T-helper 2 cell treated with Interferon-gamma antibody and Interleukin-4, amounts not matched to agents 5 μg/mL and 100 μg/mL, for 36 hours (primary cell): ENCODE measurements around the gene SPATA25.

Source experiments
- DNase-seq: peaks from one replicate; pipeline ENCODE4 v3.0.0; 2021; ENCODE audit warnings: low spot score
- H3K27ac Mint-ChIP-seq: one replicate; pipeline ENCODE4 v1.8.0; 2021; ENCODE audit warnings: mild to moderate bottlenecking, mixed read lengths
- H3K27me3 Mint-ChIP-seq: one replicate; pipeline ENCODE4 v1.8.0; 2021; ENCODE audit warnings: low read depth, mixed read lengths
- H3K36me3 Mint-ChIP-seq: one replicate; pipeline ENCODE4 v1.8.0; 2021; ENCODE audit warnings: low read depth, mixed read lengths
- H3K4me1 Mint-ChIP-seq: one replicate; pipeline ENCODE4 v1.8.0; 2021; ENCODE audit warnings: low read depth, mixed read lengths
- H3K4me3 Mint-ChIP-seq: one replicate; pipeline ENCODE4 v1.8.0; 2022; ENCODE audit warnings: mild to moderate bottlenecking, moderate library complexity, mixed read lengths
- H3K9me3 Mint-ChIP-seq: one replicate; pipeline ENCODE4 v1.8.0; 2021; ENCODE audit warnings: mixed read lengths

The SPATA25 gene

DNA sequence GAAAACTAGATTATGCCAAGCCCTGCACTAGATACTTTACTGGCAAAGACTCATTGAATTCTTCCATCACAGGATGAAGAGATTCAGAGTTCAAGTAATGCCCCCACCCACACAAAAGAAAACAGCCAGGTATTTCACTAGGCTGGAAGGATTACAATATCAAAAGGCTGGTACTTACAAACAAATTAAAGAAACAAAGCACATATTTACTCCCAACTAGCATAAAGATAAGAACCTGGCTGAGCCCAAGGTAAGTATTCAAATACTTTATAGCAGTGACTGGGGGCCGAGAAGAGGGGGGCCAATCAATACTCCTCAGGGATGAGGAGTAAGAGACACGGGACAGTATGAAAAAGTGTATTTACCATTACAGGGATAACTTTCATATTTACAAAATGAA is 33.9 kb downstream of the SPATA25 start:
- no peak for DNase-seq
- Mint-ChIP-seq H3K36me3 (peaks cover 28% of the 10 kb centered on the region), H3K27ac (no peak overlapping the region), H3K4me1 (peaks cover 21% of the 10 kb centered on the region), H3K4me3 (no peak overlapping the region), H3K27me3 (no peaks in the 10 kb centered on the region), H3K9me3 (no peaks in the 10 kb centered on the region)

DNA sequence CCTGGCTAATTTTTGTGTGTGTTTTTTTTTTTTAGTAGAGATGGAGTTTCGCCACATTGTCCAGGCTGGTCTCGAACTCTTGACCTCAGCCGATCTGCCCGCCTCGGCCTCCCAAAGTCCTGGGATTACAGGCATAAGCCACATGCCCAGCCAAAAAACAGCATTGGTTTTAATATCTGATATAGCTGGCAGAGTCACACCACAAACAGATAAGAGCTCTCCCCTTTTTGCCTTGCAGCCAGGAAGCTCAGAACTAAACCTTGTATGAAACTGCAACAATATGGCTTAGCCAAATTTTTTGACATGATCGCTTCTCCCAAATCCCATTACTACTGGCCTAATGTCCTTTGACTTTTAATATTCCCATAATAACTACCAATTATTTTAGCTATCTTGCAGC is 35.1 kb downstream of the SPATA25 start:
- Mint-ChIP-seq H3K9me3 (no peaks in the 10 kb centered on the region), H3K4me3 (no peak overlapping the region), H3K36me3 (peaks cover 28% of the 10 kb centered on the region), H3K27me3 (no peaks in the 10 kb centered on the region), H3K27ac (no peak overlapping the region), H3K4me1 (peaks cover 11% of the 10 kb centered on the region)
- no peak for DNase-seq

DNA sequence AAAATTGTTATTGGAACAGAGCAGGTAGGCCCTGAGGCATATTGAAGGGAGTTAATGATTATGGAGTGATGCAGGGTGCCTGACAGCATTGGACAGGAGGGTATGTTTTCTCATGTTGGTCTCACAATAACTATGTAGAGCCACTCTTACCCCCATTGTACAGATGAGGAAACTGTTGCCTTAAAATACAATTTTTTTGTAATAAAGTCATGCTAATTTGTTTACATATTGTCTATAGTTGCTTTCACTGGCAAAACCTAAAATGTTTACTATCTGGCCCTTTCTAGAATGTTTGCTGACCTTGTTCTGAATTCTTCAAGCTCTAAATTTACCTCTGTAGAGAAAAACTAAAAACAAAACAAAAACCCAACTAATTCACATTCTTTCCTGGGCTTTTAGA is 35.9 kb downstream of the SPATA25 start:
- Mint-ChIP-seq H3K9me3 (no peaks in the 10 kb centered on the region), H3K4me3 (no peak overlapping the region), H3K36me3 (peaks cover 28% of the 10 kb centered on the region), H3K27ac (no peak overlapping the region), H3K27me3 (no peaks in the 10 kb centered on the region), H3K4me1 (peaks cover 10% of the 10 kb centered on the region)
- DNase-seq = no peak

- H3K4me3 Mint-ChIP-seq = no peak overlapping the region
- DNase-seq = no peak
- H3K9me3 Mint-ChIP-seq = no peaks in the 10 kb centered on the region
- no peak overlapping the region for H3K27ac Mint-ChIP-seq
- peaks cover 28% of the 10 kb centered on the region for H3K36me3 Mint-ChIP-seq
- H3K27me3 Mint-ChIP-seq = no peaks in the 10 kb centered on the region
- H3K4me1 Mint-ChIP-seq = peaks cover 9% of the 10 kb centered on the region
These were observed 36.5 kb downstream of the SPATA25 start for GRCh38 chr20:45850926-45851325.

DNA sequence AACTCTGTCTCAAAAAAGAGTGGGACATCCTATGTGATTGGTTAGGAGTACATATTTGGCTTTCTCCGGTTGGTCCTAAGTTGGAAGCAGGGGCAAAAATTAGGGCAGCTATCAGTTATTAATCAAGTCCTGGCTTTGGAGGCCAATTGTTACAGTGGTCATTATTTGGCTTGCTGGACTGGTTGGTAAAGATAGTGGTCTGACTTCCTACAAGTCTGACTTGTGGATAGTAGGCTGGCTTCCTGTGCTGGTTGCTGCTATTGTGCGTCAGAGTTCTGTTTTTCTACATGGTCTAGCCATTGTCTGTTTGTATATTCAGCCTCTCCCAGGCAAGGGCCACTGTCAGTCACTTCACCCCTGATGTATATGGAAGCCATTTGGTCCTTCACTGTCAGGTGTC is 37.2 kb downstream of the SPATA25 start:
- Mint-ChIP-seq H3K27ac (no peak overlapping the region), H3K9me3 (no peaks in the 10 kb centered on the region)

GRCh38 chr20:45848969-45849582 is 38.3 kb downstream of the SPATA25 start:
- Mint-ChIP-seq H3K27ac (no peak overlapping the region), H3K27me3 (no peaks in the 10 kb centered on the region), H3K9me3 (no peaks in the 10 kb centered on the region), H3K4me3 (no peak overlapping the region), H3K36me3 (peaks cover 32% of the 10 kb centered on the region), H3K4me1 (peaks cover 2% of the 10 kb centered on the region)
- no peak for DNase-seq

More for the DNA sequence above, 37.2 kb downstream of the SPATA25 start:
- peaks cover 28% of the 10 kb centered on the region for H3K36me3 Mint-ChIP-seq
- peaks cover 8% of the 10 kb centered on the region for H3K4me1 Mint-ChIP-seq
- no peak overlapping the region for H3K4me3 Mint-ChIP-seq
- no peaks in the 10 kb centered on the region for H3K27me3 Mint-ChIP-seq
- no peak for DNase-seq

GRCh38 chr20:45848421-45848820 is 39.0 kb downstream of the SPATA25 start:
- no peaks in the 10 kb centered on the region for H3K9me3 Mint-ChIP-seq
- no peak for DNase-seq
- no peaks in the 10 kb centered on the region for H3K27me3 Mint-ChIP-seq
- H3K36me3 Mint-ChIP-seq = peaks cover 33% of the 10 kb centered on the region
- no peak overlapping the region for H3K4me3 Mint-ChIP-seq
- no peak overlapping the region for H3K27ac Mint-ChIP-seq
- H3K4me1 Mint-ChIP-seq = peaks cover 2% of the 10 kb centered on the region

DNA sequence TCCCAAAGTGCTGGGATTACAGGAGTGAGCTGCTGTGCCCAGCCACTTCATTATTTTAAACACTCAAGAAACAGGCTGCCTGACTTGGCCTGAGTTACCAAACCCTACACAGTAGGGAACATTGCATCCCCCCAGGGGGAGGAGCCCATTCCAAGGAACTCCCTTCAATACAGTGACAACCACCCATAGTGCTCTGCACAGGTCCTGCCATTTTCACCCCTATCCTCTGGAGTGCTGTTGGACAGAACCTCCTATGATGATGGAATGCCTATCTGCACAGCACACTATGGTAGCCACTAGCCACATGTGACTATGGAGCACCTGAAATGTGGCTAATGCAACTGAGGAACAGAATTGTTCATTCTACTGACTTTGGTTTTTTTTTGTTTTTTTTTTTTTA is 42.0 kb downstream of the SPATA25 start:
- no peaks in the 10 kb centered on the region for H3K4me1 Mint-ChIP-seq
- H3K27me3 Mint-ChIP-seq = no peaks in the 10 kb centered on the region
- no peak for DNase-seq
- H3K36me3 Mint-ChIP-seq = peaks cover 30% of the 10 kb centered on the region
- no peak overlapping the region for H3K4me3 Mint-ChIP-seq
- H3K27ac Mint-ChIP-seq = no peak overlapping the region
- no peaks in the 10 kb centered on the region for H3K9me3 Mint-ChIP-seq

- no peaks in the 10 kb centered on the region for H3K9me3 Mint-ChIP-seq
- no peak for DNase-seq
- H3K36me3 Mint-ChIP-seq = peaks cover 20% of the 10 kb centered on the region
- no peaks in the 10 kb centered on the region for H3K27me3 Mint-ChIP-seq
- no peak overlapping the region for H3K4me3 Mint-ChIP-seq
- no peaks in the 10 kb centered on the region for H3K4me1 Mint-ChIP-seq
- H3K27ac Mint-ChIP-seq = no peak overlapping the region
These were observed 43.9 kb downstream of the SPATA25 start for GRCh38 chr20:45843506-45843905.

DNA sequence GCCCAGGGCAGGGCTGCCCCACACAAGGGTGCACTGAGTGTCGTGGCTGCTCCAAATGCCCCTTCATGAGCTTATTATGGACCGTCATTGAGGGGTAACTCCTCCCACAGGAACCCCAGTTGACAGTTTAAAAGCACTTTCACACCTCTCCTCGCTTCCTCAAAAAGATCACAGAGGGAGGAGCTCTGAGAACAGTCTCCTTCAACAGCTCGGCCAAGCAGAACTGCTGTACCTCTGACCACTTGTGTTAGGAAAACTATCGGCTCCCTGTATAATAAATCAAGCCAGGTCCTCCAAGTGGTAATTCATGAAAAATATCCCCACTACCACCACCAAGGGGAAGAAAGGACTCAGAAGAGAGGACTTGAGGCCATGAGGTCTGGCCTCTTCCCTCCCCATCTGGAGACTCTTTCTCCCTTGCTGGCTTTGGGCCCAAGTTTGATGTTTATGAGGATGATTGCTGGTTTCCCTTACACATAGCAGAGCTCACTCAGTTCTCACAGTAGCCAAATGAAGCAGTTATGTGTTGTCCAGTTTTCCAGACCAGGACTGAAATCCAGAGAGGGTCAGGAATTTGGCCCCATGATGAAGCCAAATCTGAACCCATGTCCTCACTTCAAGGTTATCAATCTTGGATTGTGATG is 45.1 kb downstream of the SPATA25 start:
- no peak overlapping the region for H3K4me3 Mint-ChIP-seq
- H3K27ac Mint-ChIP-seq = no peak overlapping the region
- no peak for DNase-seq
- H3K27me3 Mint-ChIP-seq = no peaks in the 10 kb centered on the region
- H3K9me3 Mint-ChIP-seq = no peaks in the 10 kb centered on the region
- no peaks in the 10 kb centered on the region for H3K4me1 Mint-ChIP-seq
- peaks cover 20% of the 10 kb centered on the region for H3K36me3 Mint-ChIP-seq

- no peaks in the 10 kb centered on the region for H3K4me1 Mint-ChIP-seq
- H3K27me3 Mint-ChIP-seq = no peaks in the 10 kb centered on the region
- no peak overlapping the region for H3K4me3 Mint-ChIP-seq
- H3K36me3 Mint-ChIP-seq = peaks cover 20% of the 10 kb centered on the region
- no peak for DNase-seq
- no peak overlapping the region for H3K27ac Mint-ChIP-seq
- H3K9me3 Mint-ChIP-seq = no peaks in the 10 kb centered on the region
These were observed 45.9 kb downstream of the SPATA25 start for GRCh38 chr20:45841407-45842129.

DNA sequence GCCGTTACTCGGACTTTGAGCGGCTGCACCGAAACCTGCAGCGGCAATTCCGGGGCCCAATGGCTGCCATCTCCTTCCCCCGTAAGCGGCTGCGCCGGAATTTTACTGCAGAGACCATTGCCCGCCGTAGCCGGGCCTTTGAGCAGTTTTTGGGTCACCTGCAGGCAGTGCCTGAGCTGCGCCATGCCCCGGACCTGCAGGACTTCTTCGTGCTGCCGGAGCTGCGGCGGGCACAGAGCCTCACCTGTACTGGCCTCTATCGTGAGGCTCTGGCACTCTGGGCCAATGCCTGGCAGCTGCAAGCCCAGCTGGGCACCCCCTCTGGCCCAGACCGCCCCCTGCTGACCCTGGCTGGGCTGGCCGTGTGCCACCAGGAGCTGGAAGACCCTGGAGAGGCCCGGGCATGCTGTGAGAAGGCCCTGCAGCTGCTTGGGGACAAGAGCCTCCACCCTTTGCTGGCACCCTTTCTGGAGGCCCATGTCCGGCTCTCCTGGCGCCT is 46.7 kb downstream of the SPATA25 start:
- no peak overlapping the region for H3K4me3 Mint-ChIP-seq
- H3K36me3 Mint-ChIP-seq = peaks cover 20% of the 10 kb centered on the region
- H3K4me1 Mint-ChIP-seq = peaks cover 2% of the 10 kb centered on the region
- no peaks in the 10 kb centered on the region for H3K27me3 Mint-ChIP-seq
- no peak overlapping the region for H3K27ac Mint-ChIP-seq
- H3K9me3 Mint-ChIP-seq = no peaks in the 10 kb centered on the region
- no peak for DNase-seq

DNA sequence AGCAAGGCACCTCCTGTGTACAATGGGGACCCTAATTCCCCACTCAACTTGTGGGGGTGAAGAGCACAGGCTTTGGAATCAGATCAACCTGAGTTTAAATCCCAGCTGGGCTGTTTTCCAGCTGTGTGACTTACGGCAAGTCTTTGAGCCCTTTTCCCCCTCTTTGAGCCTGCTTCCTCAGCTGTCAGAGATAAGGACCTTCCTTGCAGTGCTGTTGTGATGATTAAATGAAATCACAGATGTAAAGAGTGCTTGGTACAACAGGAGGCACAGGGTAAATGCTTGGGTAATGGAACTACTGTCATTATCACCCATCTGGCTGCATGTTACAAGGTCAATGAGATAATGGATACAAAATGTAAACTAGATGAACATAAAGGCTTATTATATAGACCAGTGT is 50.6 kb downstream of the SPATA25 start:
- H3K27me3 Mint-ChIP-seq = peaks cover 7% of the 10 kb centered on the region
- H3K9me3 Mint-ChIP-seq = no peaks in the 10 kb centered on the region
- H3K4me3 Mint-ChIP-seq = no peak overlapping the region
- no peaks in the 10 kb centered on the region for H3K36me3 Mint-ChIP-seq
- H3K4me1 Mint-ChIP-seq = peaks cover 20% of the 10 kb centered on the region
- no peak for DNase-seq
- no peak overlapping the region for H3K27ac Mint-ChIP-seq
